A549 treated with dexamethasone at 1 μM for 4 hours (cell line): ENCODE measurements around the gene TMEM128. TPM values are rescaled to one million over a fixed set of nuclear protein-coding genes. Genes with fewer than 3 reads are reported as not detected.

Experiments used
- total RNA-seq: library from RNA; stranded (reverse); fragments of 200-300 nt; extraction: Qiagen RNA extraction; gene quantifications from 5 replicates; pipeline ENCODE4 v1.2.3, GENCODE V29; 2022

TMEM128 gene, protein sequence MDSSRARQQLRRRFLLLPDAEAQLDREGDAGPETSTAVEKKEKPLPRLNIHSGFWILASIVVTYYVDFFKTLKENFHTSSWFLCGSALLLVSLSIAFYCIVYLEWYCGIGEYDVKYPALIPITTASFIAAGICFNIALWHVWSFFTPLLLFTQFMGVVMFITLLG
- 8.7 to 11.2 TPM (median 9.9 TPM) in 5 replicates for total RNA-seq

DNA sequence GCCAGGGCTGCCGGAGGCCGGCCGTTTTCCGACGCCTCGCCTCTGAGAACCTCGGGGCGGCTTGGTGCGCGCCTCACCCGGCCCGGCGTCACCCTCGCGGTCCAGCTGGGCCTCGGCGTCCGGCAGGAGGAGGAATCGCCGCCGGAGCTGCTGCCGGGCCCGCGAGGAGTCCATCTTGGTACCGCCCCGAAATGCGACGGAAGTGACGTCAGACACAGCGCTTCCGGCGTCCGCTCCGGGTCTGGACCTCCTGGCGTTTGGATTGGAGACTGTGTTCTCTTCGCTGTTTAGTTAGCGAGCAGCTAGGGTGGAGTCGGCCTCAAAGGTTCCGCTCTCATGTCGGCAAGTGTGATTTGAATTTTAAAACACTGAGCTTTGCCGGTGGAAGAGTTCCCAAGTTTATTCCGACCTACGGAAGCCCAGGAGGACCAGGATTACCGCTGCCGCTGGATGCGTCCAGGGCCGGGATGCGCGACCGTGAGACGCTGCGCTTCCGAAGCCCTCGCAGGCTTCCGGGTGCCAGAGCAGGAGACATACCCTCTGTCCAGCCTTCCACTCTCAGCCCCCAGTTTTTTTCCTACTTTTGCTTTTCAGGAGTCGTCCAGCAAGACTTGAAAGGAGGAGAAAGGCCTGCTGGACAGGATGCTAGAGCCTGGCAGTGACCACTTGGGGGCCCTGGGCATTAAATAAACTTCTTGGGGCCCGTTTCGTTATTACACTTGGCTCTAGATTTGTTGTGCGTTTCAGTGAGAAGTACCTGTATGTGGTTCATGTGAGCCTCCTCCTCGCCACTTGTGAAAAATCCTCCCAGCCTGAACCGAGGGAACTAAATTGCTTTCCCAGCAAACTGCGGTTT is at the start of gene TMEM128:
TSS of gene TMEM128 (minus strand) at position 195 of the 856 bp plus-strand sequence. CDS start at position 174, 21 bp downstream.

DNA sequence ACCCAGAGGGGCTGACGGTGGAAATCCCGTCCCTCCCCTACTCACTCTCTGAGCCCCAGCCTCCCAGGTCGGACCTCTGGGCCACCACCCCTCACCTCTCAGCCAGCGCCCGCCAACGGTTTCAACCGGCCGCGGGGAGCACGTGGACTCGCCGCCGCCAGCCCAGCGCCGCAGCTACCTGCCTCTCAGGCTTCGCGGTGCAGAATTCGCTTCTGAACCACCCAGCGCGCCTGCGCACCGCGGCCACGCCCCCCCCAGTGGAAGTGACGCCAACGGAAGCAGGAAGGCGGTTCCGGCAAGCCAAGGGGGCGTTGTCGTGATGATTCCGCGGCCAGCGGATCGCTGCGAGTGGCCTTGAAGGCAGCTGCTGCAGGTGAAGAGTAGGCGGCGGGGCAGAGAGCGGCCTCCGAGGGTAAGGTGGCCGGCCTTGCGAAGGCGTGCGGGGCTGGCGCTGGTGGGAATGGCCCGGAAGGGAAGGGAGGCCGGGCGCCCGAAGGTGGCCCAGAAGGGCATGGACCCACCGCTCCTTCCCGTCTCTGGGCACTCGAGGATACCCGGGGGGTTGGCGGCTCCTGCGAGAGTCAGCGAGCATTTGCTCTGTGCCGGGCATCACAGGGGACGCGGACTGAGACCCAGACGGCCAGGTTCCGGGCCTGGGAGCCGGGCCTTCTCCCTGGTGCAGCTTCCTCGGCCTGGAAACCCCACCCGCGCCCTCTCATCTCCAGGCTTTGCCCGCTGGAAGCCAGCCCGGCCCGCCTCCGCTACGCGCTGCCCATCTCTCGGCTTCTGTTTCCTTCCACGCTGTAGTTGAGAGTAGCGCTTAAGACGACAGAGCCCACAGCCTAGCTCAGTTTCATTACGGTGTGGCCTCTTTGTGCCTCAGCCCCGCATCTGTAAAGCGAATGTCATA is 42.2 kb upstream of the TMEM128 start, which contains the start of the genes LYAR and ZBTB49:
TSS of gene LYAR (minus strand) at position 214 of the 910 bp plus-strand sequence. CDS start 6,412 bp downstream, outside the sequence.
TSS of gene ZBTB49 (plus strand) at position 311 of the 910 bp plus-strand sequence. CDS start 9,695 bp downstream, outside the sequence.

DNA sequence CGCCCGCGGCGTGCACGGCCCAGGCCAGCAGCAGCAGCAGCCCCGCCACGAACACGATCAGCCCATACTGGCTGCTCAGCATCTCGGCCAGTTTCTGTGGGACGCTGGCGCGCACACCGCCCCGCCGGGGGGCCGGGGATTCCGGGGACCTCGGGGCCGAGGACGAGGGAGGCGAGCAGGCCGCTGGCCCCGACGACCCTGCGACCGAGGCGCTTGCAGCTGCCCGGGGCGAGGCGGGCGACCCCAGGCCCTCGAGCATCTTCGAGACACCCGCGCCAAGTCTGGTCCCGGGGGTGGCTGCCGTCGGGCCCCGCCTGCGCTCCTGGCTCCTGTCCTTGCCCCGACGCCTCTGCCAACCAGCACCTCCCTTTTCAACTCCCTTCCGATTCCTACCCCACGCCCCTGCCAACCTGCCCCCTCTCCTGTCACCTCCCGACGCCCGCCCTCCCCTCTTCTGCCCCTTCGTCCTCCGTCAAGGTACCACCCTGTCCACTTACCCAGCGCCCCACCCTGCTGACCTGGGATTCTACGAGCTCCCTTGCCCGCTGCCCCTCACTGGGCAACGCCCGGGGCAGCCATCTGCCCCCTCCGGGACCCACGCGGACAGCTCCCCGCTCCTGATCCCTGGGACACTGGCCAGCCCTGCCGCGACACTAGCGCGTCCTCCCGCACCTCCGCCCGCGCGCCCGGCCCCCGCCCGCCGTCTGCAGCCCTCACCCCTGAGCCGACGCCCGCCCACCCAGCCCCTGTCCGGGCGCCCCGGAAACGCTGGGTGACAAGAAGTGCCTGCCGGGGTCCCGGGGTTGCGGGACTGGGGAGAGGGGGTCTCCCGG is 21.2 kb downstream of the TMEM128 start, which contains the start of gene OTOP1:
TSS of gene OTOP1 (minus strand) at position 324 of the 833 bp plus-strand sequence. CDS start at position 259, 65 bp downstream.

Other genes with a start within 250 kb of the TMEM128 start
- gene OTOP1, start 21.3 kb downstream of the TMEM128 start, total RNA-seq: not detected in 5 replicates
- 28.2 to 34.5 TPM (median 32.8 TPM) in 5 replicates for gene LYAR, start 41.9 kb upstream of the TMEM128 start, total RNA-seq
- 2.5 to 3.0 TPM (median 2.7 TPM) in 5 replicates for gene ZBTB49, start 42.0 kb upstream of the TMEM128 start, total RNA-seq
- gene NSG1, start 138.9 kb upstream of the TMEM128 start, total RNA-seq: 9.9 to 13.5 TPM (median 11.3 TPM) in 5 replicates